Naive thymus-derived CD8-positive, alpha-beta T cell (primary cell): ENCODE data around the gene LRMDA. TPM values are rescaled to one million over a fixed set of nuclear protein-coding genes. Genes with fewer than 3 reads are reported as not detected.

Source experiments
- ATAC-seq, 2 donors: fragments of 150-1000 bp; cut with Tn5 transposase in 1 of 2; sonication (Bioruptor Pico), chemical (Tn5 transposase) in 1 of 2; 1 replicate in 1 of 2; 2 replicates in 1 of 2; pipeline ENCODE4 v1.10.0; 2021; ENCODE audit warnings: mild to moderate bottlenecking in 2 of 2, moderate library complexity in 2 of 2
- POLR2A ChIA-PET: fragments of 350-600 bp; sonication (Branson Sonifier 250); formaldehyde crosslinking; loops from one replicate; lab custom pipeline; 2021; ENCODE audit warnings: antibody characterized with exemption; lab: Charles Lee
- DNase-seq, 10 donors: peaks; one replicate each; pipeline versions ENCODE4 v3.0.0 to v3.0.0-alpha.2; 2020 to 2022
- H3K27ac Mint-ChIP-seq, 10 donors: one replicate each; pipeline ENCODE4 v1.8.0; 2020 to 2022; ENCODE audit warnings: mild to moderate bottlenecking in 10 of 10, mixed read lengths in 10 of 10, moderate library complexity in 4 of 10, inconsistent platforms in 1 of 10
- H3K27me3 Mint-ChIP-seq, 5 donors: one replicate each; pipeline ENCODE4 v1.8.0; 2021 to 2022; ENCODE audit warnings: mixed read lengths in 5 of 5
- H3K36me3 Mint-ChIP-seq, 3 donors: one replicate each; pipeline ENCODE4 v1.8.0; 2020 to 2022; ENCODE audit warnings: mixed read lengths in 3 of 3, mild to moderate bottlenecking in 2 of 3, inconsistent platforms in 1 of 3
- H3K4me1 Mint-ChIP-seq, 4 donors: one replicate each; pipeline ENCODE4 v1.8.0; 2021 to 2022; ENCODE audit warnings: mixed read lengths in 4 of 4
- H3K4me3 Mint-ChIP-seq, 10 donors: one replicate each; pipeline ENCODE4 v1.8.0; 2020 to 2022; ENCODE audit warnings: mild to moderate bottlenecking in 10 of 10, mixed read lengths in 10 of 10, moderate library complexity in 6 of 10, inconsistent platforms in 1 of 10
- H3K9me3 Mint-ChIP-seq, 9 donors: one replicate each; pipeline ENCODE4 v1.8.0; 2020 to 2022; ENCODE audit warnings: mixed read lengths in 9 of 9, mild to moderate bottlenecking in 3 of 9, inconsistent platforms in 1 of 9, moderate library complexity in 1 of 9
- polyA plus RNA-seq, 3 donors: library from polyadenylated mRNA; unstranded; fragments of 300-500 nt; fragmentation: Illumina TruSeq; gene quantifications; one replicate each; pipeline ENCODE4 v1.2.3, GENCODE V29; 2021
- total RNA-seq, 8 experiments: library from RNA in 2 of 8; stranded (reverse) in 2 of 8; gene quantifications; one replicate each; pipeline ENCODE4 v1.2.3 and lab custom pipeline; 2021 to 2026

LRMDA gene
- total and polyA plus RNA-seq, 5 experiments from 2014 or later: not detected

GRCh38 chr10:75712242-75712880 lies 280.9 kb downstream of the LRMDA start:
- POLR2A ChIA-PET: no interaction called here
- H3K36me3 Mint-ChIP-seq: no peaks in the 10 kb centered on the region
- ATAC-seq (no peak), DNase-seq (no peak)
- H3K9me3 Mint-ChIP-seq: peaks cover 0 to 3% (median 0%) of the 10 kb centered on the region in 9 donors
- no peak overlapping the region for H3K27ac Mint-ChIP-seq
- peaks cover 3 to 85% (median 18%) of the 10 kb centered on the region in 5 donors for H3K27me3 Mint-ChIP-seq
- peaks cover 0 to 7% (median under 1%) of the 10 kb centered on the region in 4 donors for H3K4me1 Mint-ChIP-seq
- H3K4me3 Mint-ChIP-seq: no peak overlapping the region

GRCh38 chr10:75716506-75716905 lies 285.1 kb downstream of the LRMDA start:
- H3K4me3 Mint-ChIP-seq: no peak overlapping the region
- H3K36me3 Mint-ChIP-seq: no peaks in the 10 kb centered on the region
- H3K4me1 Mint-ChIP-seq: no peaks in the 10 kb centered on the region
- H3K27ac Mint-ChIP-seq: no peak overlapping the region
- POLR2A ChIA-PET: no interaction called here
- H3K27me3 Mint-ChIP-seq: peaks cover 1 to 50% (median 9%) of the 10 kb centered on the region in 5 donors
- DNase-seq (no peak), ATAC-seq (no peak)
- H3K9me3 Mint-ChIP-seq: peaks cover 0 to 3% (median 0%) of the 10 kb centered on the region in 9 donors

GRCh38 chr10:75717126-75717916 lies 285.9 kb downstream of the LRMDA start:
- H3K9me3 Mint-ChIP-seq: no peaks in the 10 kb centered on the region
- POLR2A ChIA-PET: no interaction called here
- no peaks in the 10 kb centered on the region for H3K36me3 Mint-ChIP-seq
- H3K4me3 Mint-ChIP-seq: no peak overlapping the region
- H3K27me3 Mint-ChIP-seq: peaks cover 2 to 43% (median 6%) of the 10 kb centered on the region in 5 donors
- DNase-seq: no peak
- ATAC-seq: no peak
- H3K27ac Mint-ChIP-seq: no peak overlapping the region
- H3K4me1 Mint-ChIP-seq: no peaks in the 10 kb centered on the region

GRCh38 chr10:75718991-75719390 lies 287.6 kb downstream of the LRMDA start:
- POLR2A ChIA-PET: no interaction called here
- no peaks in the 10 kb centered on the region for H3K4me1 Mint-ChIP-seq
- peaks cover 0 to 39% (median 4%) of the 10 kb centered on the region in 5 donors for H3K27me3 Mint-ChIP-seq
- no peak overlapping the region for H3K4me3 Mint-ChIP-seq
- H3K36me3 Mint-ChIP-seq: no peaks in the 10 kb centered on the region
- H3K27ac Mint-ChIP-seq: no peak overlapping the region
- no peaks in the 10 kb centered on the region for H3K9me3 Mint-ChIP-seq
- DNase-seq (no peak), ATAC-seq (no peak)

- ATAC-seq: no peak
Observed at GRCh38 chr10:75720157-75720556, 288.7 kb downstream of the LRMDA start.

GRCh38 chr10:75722020-75722419 lies 290.6 kb downstream of the LRMDA start:
- Mint-ChIP-seq H3K27me3 (peaks cover 0 to 13% (median 3%) of the 10 kb centered on the region in 5 donors), H3K4me3 (no peak overlapping the region), H3K36me3 (no peaks in the 10 kb centered on the region), H3K27ac (no peak overlapping the region), H3K9me3 (no peaks in the 10 kb centered on the region), H3K4me1 (no peaks in the 10 kb centered on the region)
- ATAC-seq: no peak
- POLR2A ChIA-PET: no interaction called here
- no peak for DNase-seq

More at GRCh38 chr10:75720157-75720556, 288.7 kb downstream of the LRMDA start:
- no peak overlapping the region for H3K4me3 Mint-ChIP-seq
- no peaks in the 10 kb centered on the region for H3K36me3 Mint-ChIP-seq
- no peaks in the 10 kb centered on the region for H3K9me3 Mint-ChIP-seq
- DNase-seq: no peak
- H3K27me3 Mint-ChIP-seq: peaks cover 0 to 27% (median 0%) of the 10 kb centered on the region in 5 donors
- no peak overlapping the region for H3K27ac Mint-ChIP-seq
- POLR2A ChIA-PET: no interaction called here
- H3K4me1 Mint-ChIP-seq: no peaks in the 10 kb centered on the region

GRCh38 chr10:75722609-75723008 lies 291.2 kb downstream of the LRMDA start:
- Mint-ChIP-seq H3K27me3 (peaks cover 0 to 14% (median 3%) of the 10 kb centered on the region in 5 donors), H3K4me1 (no peaks in the 10 kb centered on the region), H3K4me3 (no peak overlapping the region), H3K9me3 (no peaks in the 10 kb centered on the region), H3K27ac (no peak overlapping the region), H3K36me3 (no peaks in the 10 kb centered on the region)
- ATAC-seq (no peak), DNase-seq (no peak)
- POLR2A ChIA-PET: no interaction called here

GRCh38 chr10:75723319-75723980 lies 292.0 kb downstream of the LRMDA start:
- Mint-ChIP-seq H3K4me1 (no peaks in the 10 kb centered on the region), H3K36me3 (no peaks in the 10 kb centered on the region), H3K27me3 (peaks cover 0 to 19% (median 3%) of the 10 kb centered on the region in 5 donors), H3K27ac (peak overlapping the region in 1 of 10 donors; percentile 10), H3K4me3 (no peak overlapping the region), H3K9me3 (no peaks in the 10 kb centered on the region)
- POLR2A ChIA-PET: no interaction called here
- DNase-seq: no peak
- no peak for ATAC-seq

GRCh38 chr10:75724047-75724446 lies 292.6 kb downstream of the LRMDA start:
- ATAC-seq (no peak), DNase-seq (no peak)
- Mint-ChIP-seq H3K9me3 (no peaks in the 10 kb centered on the region), H3K27me3 (peaks cover 0 to 24% (median 3%) of the 10 kb centered on the region in 5 donors), H3K36me3 (no peaks in the 10 kb centered on the region), H3K4me1 (no peaks in the 10 kb centered on the region), H3K4me3 (no peak overlapping the region), H3K27ac (no peak overlapping the region)
- POLR2A ChIA-PET: no interaction called here

GRCh38 chr10:75726522-75727483 lies 295.4 kb downstream of the LRMDA start:
- Mint-ChIP-seq H3K4me1 (no peaks in the 10 kb centered on the region), H3K36me3 (no peaks in the 10 kb centered on the region), H3K9me3 (no peaks in the 10 kb centered on the region), H3K4me3 (no peak overlapping the region), H3K27me3 (peaks cover 0 to 24% (median 1%) of the 10 kb centered on the region in 5 donors), H3K27ac (peak overlapping the region in 1 of 10 donors; percentile 1)
- DNase-seq (no peak), ATAC-seq (no peak)
- POLR2A ChIA-PET: no interaction called here

GRCh38 chr10:75730847-75731246 lies 299.4 kb downstream of the LRMDA start:
- Mint-ChIP-seq H3K27me3 (peaks cover 0 to 26% (median 2%) of the 10 kb centered on the region in 5 donors), H3K4me1 (no peaks in the 10 kb centered on the region), H3K36me3 (no peaks in the 10 kb centered on the region), H3K9me3 (peaks cover 0 to 2% (median 0%) of the 10 kb centered on the region in 9 donors), H3K27ac (no peak overlapping the region), H3K4me3 (no peak overlapping the region)
- no peak for ATAC-seq
- POLR2A ChIA-PET: no interaction called here
- DNase-seq: no peak
